IMR-90 (cell line): ENCODE results near the gene FKRP. TPM values are rescaled to one million over a fixed set of nuclear protein-coding genes. Genes with fewer than 3 reads are reported as not detected.

Source experiments
- ATAC-seq: fragments of 200-7000 bp; cut with Tn5 transposase; 2 replicates; pipeline ENCODE4 v1.9.1; 2020; ENCODE audit warnings: low read depth, mild to moderate bottlenecking, moderate library complexity
- BruUV-seq: library from RNA; stranded (reverse); fragments of 400-500 nt; replicated peaks from 2 replicates; lab custom pipeline; 2021; lab: Mats Ljungman, UMichigan
- CTCF ChIA-PET: fragments of 300-600 bp; formaldehyde crosslinking; extraction: SDS; loops from one replicate; lab custom pipeline; 2021; ENCODE audit warnings: antibody characterized with exemption; lab: Yijun Ruan, JAX
- POLR2A ChIA-PET: fragments of 300-600 bp; sonication (Branson Sonifier 250); formaldehyde crosslinking; loops from one replicate; lab custom pipeline; 2022; ENCODE audit warnings: antibody characterized with exemption; ENCODE audit not compliant: unreplicated experiment; lab: Charles Lee
- DNase-seq: peaks from one replicate; pipeline ENCODE4 v3.0.0; 2013
- H2AFZ ChIP-seq: replicated peaks from 2 replicates; pipeline ENCODE3; 2013; ENCODE audit warnings: low read length, mild to moderate bottlenecking; ENCODE audit not compliant: poor library complexity
- H2AK5ac ChIP-seq: 2 replicates; pipeline ENCODE4 v1.6.1; 2013; ENCODE audit warnings: low read depth, low read length, inconsistent platforms
- H2AK9ac ChIP-seq: replicated peaks from 2 replicates; pipeline ENCODE3; 2013; ENCODE audit warnings: mild to moderate bottlenecking, low read depth, low read length, moderate library complexity; ENCODE audit not compliant: poor library complexity
- H2BK120ac ChIP-seq: 2 replicates; pipeline ENCODE4 v1.6.1; 2013; ENCODE audit warnings: low read depth, low read length, inconsistent platforms
- H2BK15ac ChIP-seq: 3 replicates; pipeline ENCODE4 v1.6.1; 2013; ENCODE audit warnings: low read depth, low read length, inconsistent platforms
- H2BK20ac ChIP-seq: 2 replicates; pipeline ENCODE4 v1.6.1; 2013; ENCODE audit warnings: low read depth, mild to moderate bottlenecking, inconsistent platforms, low read length, moderate library complexity
- H2BK5ac ChIP-seq: 2 replicates; pipeline ENCODE4 v1.6.1; 2013; ENCODE audit warnings: mild to moderate bottlenecking, low read depth, low read length, inconsistent platforms; ENCODE audit not compliant: poor library complexity, severe bottlenecking
- H3K14ac ChIP-seq: replicated peaks from 2 replicates; pipeline ENCODE4 v1.6.1; 2013; ENCODE audit warnings: low read depth, low read length, inconsistent platforms
- H3K18ac ChIP-seq: 2 replicates; pipeline ENCODE4 v1.6.1; 2013; ENCODE audit warnings: low read depth, low read length, control low read depth
- H3K23ac ChIP-seq: 2 replicates; pipeline ENCODE4 v1.6.1; 2013; ENCODE audit warnings: low read depth, low read length, inconsistent platforms
- H3K27ac ChIP-seq: 2 replicates; pipeline ENCODE4 v1.5.1; 2013; ENCODE audit warnings: mild to moderate bottlenecking, control low read depth, low read length; ENCODE audit not compliant: insufficient read depth
- H3K27me3 ChIP-seq: 2 replicates; pipeline ENCODE4 v1.6.1; 2013; ENCODE audit warnings: low read length; ENCODE audit not compliant: control insufficient read depth, insufficient read depth
- H3K36me3 ChIP-seq: 2 replicates; pipeline ENCODE4 v1.6.1; 2013; ENCODE audit warnings: low read length, mixed read lengths; ENCODE audit not compliant: control insufficient read depth, insufficient read depth
- H3K4ac ChIP-seq: 2 replicates; pipeline ENCODE4 v1.6.1; 2013; ENCODE audit warnings: low read depth, low read length, inconsistent platforms
- H3K4me1 ChIP-seq: 2 replicates; pipeline ENCODE4 v1.6.1; 2013; ENCODE audit warnings: low read length, mixed read lengths; ENCODE audit not compliant: control insufficient read depth, insufficient read depth
- H3K4me2 ChIP-seq: 2 replicates; pipeline ENCODE4 v1.6.1; 2013; ENCODE audit warnings: low read depth, mild to moderate bottlenecking, control low read depth, low read length, moderate library complexity
- H3K4me3 ChIP-seq: 2 replicates; pipeline ENCODE4 v1.5.1; 2013; ENCODE audit warnings: low read depth, mild to moderate bottlenecking, control low read depth, low read length, moderate library complexity; ENCODE audit not compliant: insufficient read depth
- H3K56ac ChIP-seq: 2 replicates; pipeline ENCODE4 v1.6.1; 2013; ENCODE audit warnings: low read length, inconsistent platforms; ENCODE audit not compliant: insufficient read depth; ENCODE audit errors: extremely low read depth
- H3K79me1 ChIP-seq, 2 experiments: 2 replicates each; pipeline ENCODE4 v1.6.1; 2013; ENCODE audit warnings: low read length in 2 of 2, inconsistent platforms in 1 of 2, low read depth in 1 of 2
- H3K9ac ChIP-seq: 2 replicates; pipeline ENCODE4 v1.6.1; 2013; ENCODE audit warnings: low read depth, low read length, control low read depth
- H3K9me1 ChIP-seq: 2 replicates; pipeline ENCODE4 v1.6.1; 2013; ENCODE audit warnings: low read length, inconsistent platforms; ENCODE audit not compliant: insufficient read depth
- H3K9me3 ChIP-seq: 2 replicates; pipeline ENCODE4 v1.6.1; 2013; ENCODE audit warnings: low read length; ENCODE audit not compliant: control insufficient read depth, insufficient read depth
- H4K20me1 ChIP-seq: 2 replicates; pipeline ENCODE4 v1.6.1; 2013; ENCODE audit warnings: low read length, inconsistent platforms; ENCODE audit not compliant: insufficient read depth
- H4K5ac ChIP-seq: 2 replicates; pipeline ENCODE4 v1.6.1; 2013; ENCODE audit warnings: mild to moderate bottlenecking, low read depth, low read length, control low read depth
- H4K8ac ChIP-seq, 2 experiments: 2 replicates each; pipeline ENCODE4 v1.6.1; 2013; ENCODE audit warnings: low read depth in 2 of 2, low read length in 2 of 2, control low read depth in 1 of 2, inconsistent platforms in 1 of 2
- H4K91ac ChIP-seq: 2 replicates; pipeline ENCODE4 v1.6.1; 2013; ENCODE audit warnings: low read depth, low read length, inconsistent platforms; ENCODE audit not compliant: insufficient read depth
- BHLHE40 ChIP-seq: fragments of 150-350 bp; IDR thresholded peaks from 2 replicates; pipeline ENCODE4 v1.6.1; 2016; ENCODE audit warnings: mild to moderate bottlenecking, low read depth, low read length
- CEBPB ChIP-seq: IDR thresholded peaks from 2 replicates; pipeline ENCODE4 v1.6.1; 2012; ENCODE audit warnings: low read depth, low read length, improper control_type of control experiment
- CHD1 ChIP-seq: IDR thresholded peaks from 2 replicates; pipeline ENCODE4 v1.6.1; 2012; ENCODE audit warnings: low read depth, low read length, improper control_type of control experiment
- CTCF ChIP-seq: conservative IDR thresholded peaks from 2 replicates; pipeline ENCODE4 v1.5.1; 2012; ENCODE audit warnings: mild to moderate bottlenecking, low read depth, low read length, improper control_type of control experiment
- FOS ChIP-seq: fragments of 150-350 bp; IDR thresholded peaks from 2 replicates; pipeline ENCODE4 v1.6.1; 2016; ENCODE audit warnings: low read depth, low read length
- MAZ ChIP-seq: IDR thresholded peaks from 2 replicates; pipeline ENCODE4 v1.6.1; 2012; ENCODE audit warnings: low read depth, mild to moderate bottlenecking, low read length, improper control_type of control experiment, moderate library complexity, borderline replicate concordance
- MXI1 ChIP-seq: IDR thresholded peaks from 2 replicates; pipeline ENCODE4 v1.6.1; 2012; ENCODE audit warnings: low read depth, mild to moderate bottlenecking, low read length, moderate library complexity, borderline replicate concordance
- POLR2A ChIP-seq: IDR thresholded peaks from 2 replicates; pipeline ENCODE4 v1.6.1; 2012; ENCODE audit warnings: mild to moderate bottlenecking, low read depth, low read length
- RAD21 ChIP-seq: IDR thresholded peaks from 2 replicates; pipeline ENCODE4 v1.6.1; 2012; ENCODE audit warnings: low read length, improper control_type of control experiment
- SMC3 ChIP-seq: fragments of 150-350 bp; IDR thresholded peaks from 2 replicates; pipeline ENCODE4 v1.6.1; 2016; ENCODE audit warnings: low read depth, mild to moderate bottlenecking, antibody characterized with exemption, low read length, moderate library complexity
- USF2 ChIP-seq: fragments of 150-350 bp; IDR thresholded peaks from 2 replicates; pipeline ENCODE4 v1.6.1; 2017; ENCODE audit warnings: mild to moderate bottlenecking, antibody characterized with exemption, low read length, low read depth
- WGBS, 2 experiments: methylation state at CpG; one replicate each; pipeline versions ENCODE4 v1.1.5 to v1.1.7; 2013; ENCODE audit warnings: missing lambda C conversion rate in 2 of 2; ENCODE audit not compliant: insufficient read length in 1 of 2; ENCODE audit errors: extremely low coverage in 2 of 2; 5-methylcytosine and 5-hydroxymethylcytosine counted together
- dilution Hi-C: fragments of 300-500 bp; cut with HindIII; formaldehyde crosslinking; loops from one replicate; pipeline ENCODE4 v1.14.3; 2018; ENCODE audit warnings: low sequenced_read_pairs; ENCODE audit not compliant: unreplicated experiment
- in situ Hi-C: fragments of 300-500 bp; cut with MboI; formaldehyde crosslinking; loops from 3 replicates; pipeline ENCODE4 v1.14.3; 2019; ENCODE audit warnings: low sequenced_read_pairs, inconsistent platforms, mixed read lengths
- intact Hi-C: fragments of 100-400 bp; cut with micrococcal nuclease; formaldehyde crosslinking; loops from 2 replicates; pipeline ENCODE4 v1.10.0; 2022
- polyA plus RNA-seq, 3 experiments: library from polyadenylated mRNA; depleted of rRNA; stranded (reverse); fragments of >200 nt; gene quantifications; 2 replicates each; pipeline ENCODE4 v1.2.3, GENCODE V29; 2012; ENCODE audit warnings: low replicate concordance in 1 of 3
- total RNA-seq: library from RNA; depleted of rRNA; stranded (reverse); fragments of >200 nt; gene quantifications from 2 replicates; pipeline ENCODE4 v1.2.3, GENCODE V29; 2012

The FKRP gene
- total and polyA plus RNA-seq, 2 of the 4 experiments (the other 2 are of a cell fraction) = 6.1 to 25.3 TPM

- Histone ChIP-seq H3K36me3 (peaks cover 10% of the 10 kb centered on the region), H2BK5ac (no peak overlapping the region), H2BK120ac (no peak overlapping the region), H3K9me3 (no peaks in the 10 kb centered on the region), H2BK15ac (no peak overlapping the region), H3K4me1 (peaks cover 9% of the 10 kb centered on the region), H4K91ac (no peak overlapping the region), H3K56ac (no peak overlapping the region), H3K4me3 (no peak overlapping the region), H3K79me1 (peaks cover 0 to 35% of the 10 kb centered on the region in 2 experiments; a peak in 2 of 4 replicates), H3K9me1 (peaks cover 16% of the 10 kb centered on the region), H3K27ac (no peak overlapping the region), H4K5ac (no peak overlapping the region), H2AK9ac (no peak overlapping the region), H3K9ac (no peak overlapping the region), H2AFZ (no peak overlapping the region), H3K4ac (no peak overlapping the region; the same call in 1 of the 2 replicates), H3K18ac (no peak overlapping the region), H3K14ac (no peak overlapping the region), H3K23ac (no peak overlapping the region), H4K20me1 (peaks cover 29% of the 10 kb centered on the region), H2BK20ac (no peak overlapping the region), H3K4me2 (no peak overlapping the region), H3K27me3 (no peaks in the 10 kb centered on the region), H4K8ac (no peak overlapping the region), H2AK5ac (peak overlapping the region; percentile 20; the same call in 1 of the 2 replicates)
- DNase-seq (no peak), ATAC-seq (no peak)
- ChIA-PET CTCF (interaction anchor here (0.8 kb wide), 1 partner anchor 201 kb away, joined by 5 read pairs; no protein-coding TSS in a partner anchor), POLR2A (no interaction called here)
- no TSS peak for BruUV-seq
- 98% methylated on average over 5 of the region's 8 CpGs; no CpG with 5 or more reads in 1 of the 2 experiments for WGBS, 2 experiments
- intact Hi-C loops = no loop called here
- dilution Hi-C loops = no loop called here
- in situ Hi-C loops = loop anchor here (10.0 kb wide), 1 partner anchor 55 kb away; no protein-coding TSS in a partner anchor
- no peak for TF ChIP-seq SMC3
- TF ChIP-seq USF2 = no peak
- no peak for TF ChIP-seq RAD21
- no peak for TF ChIP-seq BHLHE40
- TF ChIP-seq CHD1 = no peak
- TF ChIP-seq FOS = no peak
- TF ChIP-seq CTCF = no peak
- no peak for TF ChIP-seq MAZ
- TF ChIP-seq CEBPB = no peak
- TF ChIP-seq POLR2A = no peak
- no peak for TF ChIP-seq MXI1
These were observed 43.5 kb downstream of the FKRP start for GRCh38 chr19:46789371-46789770.
